Mesenteric fat pad (tissue), 1 donor: ENCODE results near the gene DCP1B. TPM values are rescaled to one million over a fixed set of nuclear protein-coding genes. Genes with fewer than 3 reads are reported as not detected.
A peak's percentile ranks its signal among the peaks of the same experiment; 100 is the strongest.
"Not testable (repeated sequence)": the region's sequence is repeated elsewhere in the genome, so short reads cannot be mapped to it uniquely, and the experiment has no call there.

Source experiments
- DNase-seq: peaks from one replicate; pipeline ENCODE4 v3.0.0-alpha.2; 2020; ENCODE audit warnings: low spot score
- total RNA-seq: library from RNA; stranded (reverse); fragmentation: NEBNext Ultra II Directional; extraction: Animal tissue kit (Norgen Biotek cat#: 25700); gene quantifications from one replicate; pipeline ENCODE4 v1.2.1, GENCODE V29; 2021
- donor health status: DM: yes; HTN: yes; CAD: no.

DCP1B gene
- total RNA-seq, 1 donor from 2014 or later = 8.0 TPM

- no peak for DNase-seq
Observed at GRCh38 chr12:1977588-1977987, 26.7 kb downstream of the DCP1B start.

DNA sequence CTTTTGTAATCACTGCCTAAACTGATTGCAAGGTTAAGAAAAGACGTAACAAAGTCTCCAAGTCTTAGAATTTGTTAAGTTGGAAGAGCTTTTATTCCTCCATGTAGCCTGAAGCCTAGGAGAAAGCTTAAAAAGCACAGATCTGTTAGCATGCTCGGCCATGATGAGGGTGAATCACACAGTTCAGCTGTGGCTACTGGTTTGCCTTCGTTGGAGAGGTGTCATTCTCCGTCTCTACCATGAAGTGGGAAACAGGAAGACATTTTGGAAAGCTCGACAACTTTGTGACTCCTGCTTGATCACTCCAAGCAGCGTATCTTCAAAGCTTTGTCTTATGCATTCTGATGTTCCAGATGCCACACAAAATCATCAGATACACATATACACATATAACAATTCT is 27.1 kb downstream of the DCP1B start:
- DNase-seq = no peak

DNA sequence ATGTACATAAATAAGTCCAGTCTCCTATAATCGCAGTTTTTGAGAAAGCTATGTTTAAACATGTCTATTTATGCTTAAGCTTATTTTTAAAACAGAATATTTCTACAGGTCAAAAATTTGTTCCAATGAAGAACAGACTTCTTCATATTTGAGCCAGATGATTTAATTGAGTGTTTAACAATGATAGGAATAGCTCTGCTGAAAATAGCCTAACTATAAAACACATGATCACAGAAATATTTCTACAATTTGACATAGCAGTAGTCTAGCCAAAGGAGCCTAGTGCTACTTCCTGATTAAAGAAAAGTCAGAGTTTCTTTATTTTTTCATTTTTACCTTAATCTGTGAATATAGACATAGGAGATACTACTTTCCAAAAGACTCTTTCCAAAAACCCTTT is 29.4 kb downstream of the DCP1B start:
- DNase-seq = no peak

- peak; percentile 67 for DNase-seq
Observed at GRCh38 chr12:1972856-1973317, 31.4 kb downstream of the DCP1B start.

GRCh38 chr12:1972260-1972659 is 32.0 kb downstream of the DCP1B start:
- DNase-seq = no peak

- DNase-seq = no peak
Observed at GRCh38 chr12:1970331-1970900, 33.8 kb downstream of the DCP1B start.

- peak; percentile 53 for DNase-seq
Observed at GRCh38 chr12:1966561-1967226, 37.6 kb downstream of the DCP1B start.

- no peak for DNase-seq
Observed at GRCh38 chr12:1965916-1966315, 38.3 kb downstream of the DCP1B start.

DNA sequence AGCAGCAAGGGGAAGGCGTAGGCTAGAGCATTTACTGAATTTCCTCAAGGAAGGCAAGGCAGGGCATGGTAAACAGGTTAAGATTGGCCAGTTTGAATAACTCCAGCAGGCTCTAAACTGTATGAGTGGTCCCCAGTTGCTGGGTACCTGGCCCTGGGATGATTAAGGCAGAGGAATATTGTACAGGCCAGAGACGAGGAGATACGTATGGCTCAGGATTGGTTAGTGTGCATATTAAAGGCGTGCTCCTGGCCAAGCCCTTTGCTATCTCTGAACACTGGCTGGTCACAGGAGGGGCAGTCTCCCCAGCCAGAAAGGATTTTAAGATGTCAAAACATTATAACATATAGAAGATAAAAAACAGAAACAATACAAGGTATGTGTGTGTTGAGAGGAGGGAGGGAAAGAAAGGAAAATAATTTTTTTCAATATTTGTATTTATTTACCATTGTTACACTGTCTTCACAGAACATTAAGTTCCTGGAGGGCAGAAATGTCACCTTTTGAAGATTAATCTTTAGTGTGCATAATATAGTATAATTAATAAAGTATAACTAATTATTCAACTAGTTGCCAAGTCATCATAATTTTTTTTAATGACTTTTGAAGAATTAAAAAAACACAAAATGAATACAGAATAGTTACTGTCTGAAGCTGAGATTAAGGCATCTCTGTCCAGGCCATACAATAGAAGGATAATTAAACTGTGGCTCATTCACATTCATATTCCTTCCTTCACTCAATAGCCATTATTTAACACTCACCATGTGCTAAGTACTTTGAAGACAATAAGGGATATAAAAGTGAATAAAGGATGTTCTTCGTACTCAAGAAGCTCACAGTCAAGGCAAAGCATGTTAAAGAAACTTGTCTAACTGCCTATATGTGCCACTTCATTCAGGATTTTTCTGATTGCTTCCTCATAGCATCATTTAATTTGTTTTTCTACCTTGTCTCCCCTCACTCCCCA is 41.9 kb downstream of the DCP1B start:
- DNase-seq = no peak

DNA sequence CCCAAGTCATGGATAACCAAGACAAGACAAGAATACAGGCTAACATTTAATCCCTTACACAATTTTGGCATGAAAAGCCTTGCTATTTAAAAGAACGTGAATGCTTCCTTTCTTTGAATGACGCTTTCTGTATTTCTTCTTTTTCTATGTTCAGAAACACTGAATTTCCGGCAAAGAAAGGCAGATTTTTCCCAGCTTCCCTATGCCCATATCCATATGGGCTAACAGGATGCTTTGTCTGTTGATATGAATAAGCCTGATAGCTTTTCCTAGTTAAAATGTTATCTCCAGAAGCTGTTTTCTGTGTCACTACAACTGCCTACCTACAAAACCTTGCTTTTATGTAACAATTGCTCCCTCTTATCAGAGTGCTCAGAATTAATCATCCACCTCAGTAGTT is 47.5 kb downstream of the DCP1B start:
- DNase-seq = no peak

DNA sequence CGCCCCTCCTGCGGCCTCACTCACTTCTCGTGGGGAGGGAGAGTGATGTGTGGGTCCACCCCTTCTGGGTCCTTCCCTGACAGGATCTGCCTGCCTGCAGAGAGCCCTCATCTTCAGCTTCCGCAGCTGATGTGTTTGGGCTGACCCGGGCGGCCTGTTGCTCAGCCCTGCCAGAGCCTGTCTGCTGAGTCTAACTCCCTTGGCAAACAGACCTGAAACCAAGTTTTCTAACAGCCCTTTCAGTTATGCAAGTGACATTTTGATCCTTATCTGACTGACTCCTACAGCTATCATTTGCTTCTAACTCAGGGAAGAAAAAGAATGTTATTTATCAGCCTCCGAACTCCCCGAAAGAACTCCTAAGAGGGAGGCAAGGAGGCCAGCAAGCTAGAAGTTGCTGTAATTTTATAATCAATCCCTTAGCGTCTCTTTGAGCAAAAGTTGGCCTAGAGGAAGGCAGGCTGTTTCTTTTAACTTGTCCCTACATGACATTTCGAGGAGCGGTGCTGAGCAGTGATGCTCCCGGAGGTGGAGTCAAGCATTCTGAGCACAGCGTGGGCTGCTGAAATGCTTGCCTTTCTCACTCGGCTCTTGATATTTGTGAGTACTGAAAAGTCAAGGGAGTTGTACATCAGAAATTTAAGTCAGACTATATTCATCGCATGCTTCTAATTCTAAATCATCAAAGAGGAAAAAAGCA is 54.3 kb downstream of the DCP1B start:
- DNase-seq = no peak

DNA sequence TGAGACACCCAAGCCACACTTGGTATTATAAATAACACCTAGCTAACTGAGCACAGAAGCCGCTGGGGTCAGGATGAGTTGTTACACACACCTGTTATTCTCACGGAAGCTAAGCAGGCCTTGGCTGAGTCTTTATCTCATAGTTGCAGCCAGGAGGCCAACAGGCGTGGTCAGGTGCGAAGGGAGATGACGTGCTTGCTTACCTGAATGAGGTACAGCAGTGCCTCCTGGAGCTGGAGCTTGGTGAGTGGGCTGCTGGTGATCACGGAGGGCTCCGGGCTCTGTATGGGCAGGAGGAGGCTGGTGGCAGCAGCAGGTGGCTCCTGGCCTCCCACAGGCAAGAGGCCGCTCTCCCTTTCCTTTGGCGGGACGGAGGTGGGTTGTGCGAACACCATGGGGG is 55.4 kb downstream of the DCP1B start:
- DNase-seq = no peak

- no peak for DNase-seq
Observed at GRCh38 chr12:1947081-1947480, 57.2 kb downstream of the DCP1B start.

DNA sequence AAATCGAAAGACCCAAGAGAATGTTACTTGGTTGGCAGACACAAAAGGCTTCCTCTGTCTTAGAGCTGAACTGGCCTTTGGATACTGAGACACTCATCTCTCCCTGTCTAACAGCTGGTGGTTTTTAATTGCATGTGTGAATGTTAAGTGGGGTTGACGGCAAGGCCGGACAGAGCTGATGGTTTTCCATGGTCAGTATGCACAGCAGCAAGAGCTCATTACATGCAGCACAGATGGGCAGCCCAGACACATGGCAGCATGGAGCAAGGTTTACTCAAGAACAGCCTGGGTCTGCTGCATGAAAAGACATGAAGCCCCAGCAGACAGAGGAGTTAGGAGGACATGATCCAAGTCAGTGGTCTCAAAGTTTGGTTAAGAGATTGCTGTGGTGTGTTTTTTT is 58.0 kb downstream of the DCP1B start:
- DNase-seq = no peak

- not testable (repeated sequence) for DNase-seq
Observed at GRCh38 chr12:1945502-1945901, 58.8 kb downstream of the DCP1B start.

DNA sequence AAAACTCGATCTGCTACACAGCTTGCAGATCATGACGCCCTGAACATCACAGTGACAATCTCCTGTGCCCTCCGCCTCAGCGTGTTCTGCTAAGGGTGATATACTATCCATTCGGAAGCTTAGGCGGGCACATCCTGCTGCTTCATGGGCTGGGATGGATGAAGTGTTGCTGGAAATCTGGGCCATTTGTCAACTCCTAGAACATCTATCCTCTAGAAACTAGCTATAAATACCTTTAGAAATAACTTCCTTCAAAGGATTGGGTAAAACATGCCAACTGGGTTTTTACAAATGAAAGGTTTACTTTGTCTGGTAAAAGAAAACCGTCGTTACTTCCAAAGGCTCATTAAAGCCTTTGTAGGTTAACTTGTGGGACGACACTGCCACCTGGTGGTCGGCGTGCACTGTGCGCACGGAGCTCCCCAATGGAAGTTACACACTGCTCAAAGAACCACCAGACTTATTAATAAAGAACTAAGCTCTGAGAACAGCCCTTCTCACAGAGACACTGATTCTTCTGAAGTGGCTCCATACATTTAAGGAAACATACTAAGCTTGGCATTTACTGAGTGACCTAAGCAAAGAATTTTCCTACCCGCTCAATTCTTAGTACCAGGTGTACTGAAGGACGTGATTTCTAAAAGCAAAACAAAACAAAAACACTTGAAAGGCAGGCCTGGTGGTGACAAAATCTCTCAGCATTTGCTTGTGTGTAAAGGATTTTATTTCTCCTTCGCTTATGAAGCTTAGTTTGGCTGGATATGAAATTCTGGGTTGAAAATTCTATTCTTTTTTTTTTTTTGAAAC is 64.3 kb downstream of the DCP1B start:
- DNase-seq = peak; percentile 94

DNA sequence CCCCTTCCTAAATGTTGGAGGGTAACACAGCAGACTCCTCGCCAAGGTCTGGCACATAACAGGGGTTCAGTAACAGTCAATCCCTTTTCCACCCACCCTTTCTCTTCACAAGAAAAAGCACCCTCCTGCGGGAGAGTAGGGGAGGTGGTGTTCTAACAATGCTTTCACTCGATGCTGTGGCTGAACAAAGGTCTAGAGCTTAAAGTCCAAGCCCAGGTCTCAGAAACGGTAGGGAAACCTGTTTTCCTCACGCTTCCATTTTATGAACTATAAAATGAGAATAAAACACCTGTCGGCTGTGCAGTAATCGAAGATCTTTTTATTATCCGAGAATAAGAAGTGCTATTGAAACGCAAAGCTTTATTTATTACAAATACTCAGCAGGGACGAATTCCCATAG is 64.9 kb downstream of the DCP1B start:
- DNase-seq = no peak

DNA sequence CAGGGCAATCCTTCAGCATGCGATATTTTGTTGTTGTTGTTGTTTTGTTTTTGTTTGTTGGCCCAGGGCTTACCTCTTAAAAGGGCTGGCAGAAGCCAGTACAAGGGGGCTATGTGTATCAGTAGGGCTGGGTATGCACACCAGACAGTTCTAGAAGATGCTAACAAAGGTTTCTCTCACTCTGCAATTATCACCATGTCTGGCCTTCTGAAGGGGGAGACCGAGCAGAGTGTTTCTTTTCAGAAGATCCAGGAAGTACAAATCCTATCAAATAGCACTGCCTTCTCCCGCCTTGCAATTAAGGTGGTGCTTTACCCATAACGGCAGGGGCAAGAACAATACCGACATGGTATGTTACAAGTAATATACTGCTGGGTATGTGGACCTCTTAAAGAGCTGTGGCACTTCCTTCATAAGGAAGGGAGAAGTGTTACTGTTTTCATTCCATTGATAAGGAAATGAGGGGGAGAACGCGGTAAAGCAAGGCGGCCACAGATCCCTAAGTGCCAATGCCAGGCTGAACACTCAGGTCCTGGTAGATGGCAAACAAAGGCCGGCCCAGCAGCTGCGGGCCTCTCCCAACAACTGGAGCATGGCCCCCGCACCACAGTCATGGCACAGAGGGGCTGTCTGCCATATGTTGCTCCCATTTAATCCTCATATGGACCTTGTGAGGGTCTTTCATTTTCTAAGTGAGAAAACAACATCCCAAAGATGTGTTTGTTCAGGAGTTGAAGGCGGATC is 66.6 kb downstream of the DCP1B start:
- peak; percentile 72 for DNase-seq

DNA sequence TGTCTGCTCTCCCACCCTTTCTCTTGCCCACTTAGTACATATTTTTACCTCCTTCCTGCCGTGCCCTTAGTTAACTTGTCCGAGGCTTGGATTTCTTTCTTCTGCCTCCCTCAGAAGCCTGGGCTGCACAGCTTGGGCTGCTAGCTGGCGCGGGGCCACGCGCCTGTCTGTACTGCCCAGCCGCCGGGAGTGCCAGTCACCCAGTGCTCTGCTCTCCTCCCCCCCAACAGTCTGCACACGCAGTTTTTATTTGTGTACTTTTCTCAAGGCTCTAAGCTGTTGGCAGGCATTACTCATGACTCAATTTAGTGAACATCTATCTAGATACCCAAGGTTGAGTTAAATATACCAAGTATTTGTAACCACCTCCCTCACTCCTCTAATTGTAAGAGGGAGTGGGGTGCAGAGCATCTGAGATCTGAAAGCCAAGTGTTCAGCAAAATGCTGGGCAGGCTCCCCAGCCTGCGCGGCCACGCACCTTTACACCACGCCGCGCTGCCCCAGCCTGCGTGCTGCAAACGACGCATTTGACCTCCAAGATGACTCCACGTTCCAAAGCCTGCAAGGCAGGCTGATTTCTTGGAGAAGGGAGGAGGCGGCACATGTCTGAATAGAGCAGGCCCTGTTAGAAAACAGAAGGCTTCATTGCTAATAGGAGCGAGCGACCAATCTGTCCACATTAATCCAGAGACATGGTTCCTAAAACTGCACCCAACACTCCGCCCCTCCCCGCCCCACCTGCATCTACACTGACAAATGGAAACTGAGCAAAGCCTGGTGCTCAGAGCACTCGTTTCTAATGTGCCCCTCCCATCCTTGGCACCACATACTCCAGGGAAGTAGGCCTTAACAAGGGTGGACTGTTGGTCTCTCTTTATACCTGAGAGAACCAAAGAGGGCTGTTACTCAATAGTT is 67.6 kb downstream of the DCP1B start:
- peak; percentile 85 for DNase-seq
